Mucosa of descending colon (tissue), 3 donors: ENCODE results near the gene RASGRP3. TPM values are rescaled to one million over a fixed set of nuclear protein-coding genes. Genes with fewer than 3 reads are reported as not detected.

Source experiments
- ATAC-seq: fragments of 200-7000 bp; cut with Tn5 transposase; one replicate; pipeline ENCODE4 v1.9.1; 2020; ENCODE audit warnings: mild to moderate bottlenecking, moderate library complexity
- DNase-seq, 3 donors: peaks; one replicate each; pipeline ENCODE4 v3.0.0-alpha.2; 2020
- H3K36me3 ChIP-seq: fragments of 200-600 bp; one replicate; pipeline ENCODE4 v1.8.0; 2021; ENCODE audit warnings: low read depth, mild to moderate bottlenecking
- H3K4me1 ChIP-seq: fragments of 200-600 bp; one replicate; pipeline ENCODE4 v1.8.0; 2021; ENCODE audit warnings: low read depth, mild to moderate bottlenecking
- H3K4me3 ChIP-seq: fragments of 200-600 bp; one replicate; pipeline ENCODE4 v1.8.0; 2021; ENCODE audit warnings: mild to moderate bottlenecking
- H3K9me3 ChIP-seq: fragments of 200-600 bp; one replicate; pipeline ENCODE4 v1.8.0; 2021; ENCODE audit warnings: mild to moderate bottlenecking
- intact Hi-C, 2 donors: fragments of 100-400 bp; cut with DNase I in 1 of 2; cut with micrococcal nuclease in 1 of 2; formaldehyde crosslinking; loops; one replicate each; pipeline versions ENCODE4 v1.11.0 to v1.11.1; 2022; cut with DNase I, micrococcal nuclease
- total RNA-seq, 3 donors: library from RNA; stranded (reverse); fragmentation: NEBNext Ultra II Directional in 2 of 3; extraction: Animal tissue kit (Norgen Biotek cat#: 25700) in 2 of 3; gene quantifications; one replicate each; pipeline versions ENCODE4 v1.2.1 to v1.2.4, GENCODE V29; 2021 to 2023
- TF ChIP-seq, protein P1 (sequence below): fragments of 200-600 bp; IDR thresholded peaks from one replicate; pipeline ENCODE4 v1.8.0; 2022; ENCODE audit warnings: antibody characterized with exemption, mild to moderate bottlenecking
- donor health status: DM: no; HTN: no; CAD: no; lungs with moderate emphysema.
- donor health status: DM: no; HTN: no; CAD: no.
- donor health status: DM: no; HTN: yes; CAD: no.

The RASGRP3 gene
- total RNA-seq, 3 donors from 2014 or later: 3.8 to 6.1 (median 5.4) TPM

DNA sequence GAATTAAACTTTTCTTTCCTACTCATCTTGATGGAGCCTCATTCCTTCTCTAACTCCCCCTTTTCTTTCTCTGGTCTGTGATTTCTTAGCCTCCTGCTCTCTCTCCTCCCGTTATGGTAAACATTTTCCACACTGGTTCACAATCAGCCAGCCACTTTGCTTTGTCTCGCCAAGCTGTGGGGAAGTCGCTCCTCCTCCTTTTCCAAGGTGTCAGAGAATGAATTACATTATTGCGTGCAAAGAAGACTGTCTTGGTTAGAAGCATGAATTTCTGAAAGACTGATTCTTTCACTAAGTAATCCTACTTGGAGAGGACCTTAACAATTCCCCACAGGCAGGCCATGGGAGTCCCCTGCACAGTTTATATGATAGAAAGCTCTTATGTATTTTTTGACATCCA is 46.1 kb downstream of the RASGRP3 start:
- intact Hi-C loops: no loop called here
- H3K9me3 ChIP-seq: no peaks in the 10 kb centered on the region
- no peak for ATAC-seq
- TF ChIP-seq, protein P1, sequence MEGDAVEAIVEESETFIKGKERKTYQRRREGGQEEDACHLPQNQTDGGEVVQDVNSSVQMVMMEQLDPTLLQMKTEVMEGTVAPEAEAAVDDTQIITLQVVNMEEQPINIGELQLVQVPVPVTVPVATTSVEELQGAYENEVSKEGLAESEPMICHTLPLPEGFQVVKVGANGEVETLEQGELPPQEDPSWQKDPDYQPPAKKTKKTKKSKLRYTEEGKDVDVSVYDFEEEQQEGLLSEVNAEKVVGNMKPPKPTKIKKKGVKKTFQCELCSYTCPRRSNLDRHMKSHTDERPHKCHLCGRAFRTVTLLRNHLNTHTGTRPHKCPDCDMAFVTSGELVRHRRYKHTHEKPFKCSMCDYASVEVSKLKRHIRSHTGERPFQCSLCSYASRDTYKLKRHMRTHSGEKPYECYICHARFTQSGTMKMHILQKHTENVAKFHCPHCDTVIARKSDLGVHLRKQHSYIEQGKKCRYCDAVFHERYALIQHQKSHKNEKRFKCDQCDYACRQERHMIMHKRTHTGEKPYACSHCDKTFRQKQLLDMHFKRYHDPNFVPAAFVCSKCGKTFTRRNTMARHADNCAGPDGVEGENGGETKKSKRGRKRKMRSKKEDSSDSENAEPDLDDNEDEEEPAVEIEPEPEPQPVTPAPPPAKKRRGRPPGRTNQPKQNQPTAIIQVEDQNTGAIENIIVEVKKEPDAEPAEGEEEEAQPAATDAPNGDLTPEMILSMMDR: no peak
- no peaks in the 10 kb centered on the region for H3K4me1 ChIP-seq
- H3K4me3 ChIP-seq: no peak overlapping the region
- no peaks in the 10 kb centered on the region for H3K36me3 ChIP-seq
- no peak for DNase-seq

DNA sequence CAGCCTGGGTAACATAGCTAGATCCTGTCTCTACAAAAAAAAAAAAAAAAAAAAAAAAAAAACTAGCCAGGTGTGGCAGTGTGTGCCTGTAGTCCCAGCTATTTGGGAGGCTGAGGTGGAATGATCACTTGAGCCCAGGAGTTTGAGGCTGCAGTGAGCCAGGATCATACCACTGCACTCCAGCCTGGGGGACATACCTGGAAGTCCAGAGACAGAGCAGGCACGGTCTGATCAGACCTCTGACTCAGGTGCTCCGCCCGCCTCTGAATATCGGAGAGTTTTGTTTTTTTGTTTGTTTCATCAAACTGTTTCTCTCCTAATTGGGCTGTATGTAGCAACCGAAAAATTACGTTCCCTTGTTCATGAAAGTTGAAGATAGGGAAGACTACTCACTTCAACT is 49.2 kb downstream of the RASGRP3 start:
- TF ChIP-seq, protein P1: no peak
- DNase-seq (no peak), ATAC-seq (no peak)
- Histone ChIP-seq H3K4me3 (no peak overlapping the region), H3K36me3 (no peaks in the 10 kb centered on the region), H3K4me1 (no peaks in the 10 kb centered on the region), H3K9me3 (no peaks in the 10 kb centered on the region)
- intact Hi-C loops: no loop called here

DNA sequence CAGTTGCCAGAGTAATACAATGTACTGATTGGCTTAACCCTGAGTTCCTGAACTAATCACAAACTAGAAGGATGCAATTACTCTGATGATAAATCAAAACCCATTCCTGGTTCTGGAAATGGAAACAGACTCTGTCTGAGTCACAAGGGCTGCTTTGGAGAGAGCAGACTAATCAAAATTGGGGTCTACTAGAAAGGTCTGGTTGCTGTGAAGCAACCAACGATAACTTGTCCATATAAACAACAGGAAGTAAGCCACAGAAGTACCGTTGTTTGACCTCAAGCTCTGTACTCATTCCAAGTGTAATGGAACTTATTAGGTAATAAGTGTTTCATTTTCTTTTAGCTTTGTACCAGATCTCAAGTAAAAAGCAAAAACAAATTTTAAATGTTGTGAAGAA is 49.7 kb downstream of the RASGRP3 start:
- H3K36me3 ChIP-seq: no peaks in the 10 kb centered on the region
- H3K4me1 ChIP-seq: no peaks in the 10 kb centered on the region
- H3K4me3 ChIP-seq: no peak overlapping the region
- H3K9me3 ChIP-seq: no peaks in the 10 kb centered on the region
- ATAC-seq (peak; percentile 11), DNase-seq (no peak)
- TF ChIP-seq, protein P1: no peak
- intact Hi-C loops: no loop called here

DNA sequence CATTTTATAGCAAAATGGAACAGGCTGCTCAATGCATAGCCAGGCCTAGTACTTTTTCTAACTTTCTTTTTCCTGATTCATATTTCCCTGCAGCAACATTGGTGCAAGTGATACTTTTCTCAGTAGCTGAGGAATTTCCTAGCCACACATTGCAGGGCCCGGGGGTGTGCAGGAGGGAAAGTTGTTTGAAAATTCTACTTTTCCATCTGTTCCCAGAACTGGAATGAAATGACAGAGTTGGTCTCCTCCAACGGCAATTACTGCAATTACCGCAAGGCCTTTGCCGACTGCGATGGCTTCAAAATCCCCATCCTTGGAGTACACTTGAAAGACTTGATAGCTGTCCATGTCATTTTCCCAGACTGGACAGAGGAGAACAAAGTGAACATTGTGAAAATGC is 50.5 kb downstream of the RASGRP3 start:
- ATAC-seq (no peak), DNase-seq (no peak)
- no peaks in the 10 kb centered on the region for H3K9me3 ChIP-seq
- H3K4me3 ChIP-seq: no peak overlapping the region
- TF ChIP-seq, protein P1: no peak
- no peaks in the 10 kb centered on the region for H3K4me1 ChIP-seq
- intact Hi-C loops: no loop called here
- no peaks in the 10 kb centered on the region for H3K36me3 ChIP-seq

DNA sequence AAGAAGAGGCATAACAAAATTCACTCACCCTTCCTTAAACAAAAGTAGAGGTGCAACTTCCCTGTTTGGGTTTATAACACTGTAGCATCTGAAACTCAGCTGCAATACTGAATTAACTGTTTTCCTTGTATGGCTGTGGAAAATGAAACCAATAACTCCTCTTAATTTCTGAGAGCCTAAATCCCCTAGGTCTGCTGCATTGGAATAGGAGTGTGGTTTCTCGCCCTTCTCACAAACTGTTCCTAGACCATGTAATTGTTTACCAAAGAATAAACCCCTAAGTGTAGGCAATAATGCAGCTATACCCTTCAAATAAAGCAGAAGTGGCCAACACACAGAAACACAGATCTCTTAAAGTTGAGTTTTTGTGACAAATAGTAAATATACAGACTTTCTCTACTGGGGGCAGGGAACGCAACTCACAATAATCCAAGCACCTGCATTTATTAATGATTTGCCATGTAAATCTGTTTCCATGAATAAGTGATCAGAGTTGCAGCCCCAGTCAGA is 52.0 kb downstream of the RASGRP3 start:
- no peak for DNase-seq

More for the DNA sequence above, 52.0 kb downstream of the RASGRP3 start:
- Histone ChIP-seq H3K4me1 (no peaks in the 10 kb centered on the region), H3K9me3 (no peaks in the 10 kb centered on the region), H3K36me3 (no peaks in the 10 kb centered on the region), H3K4me3 (no peak overlapping the region)
- intact Hi-C loops: no loop called here
- TF ChIP-seq, protein P1: no peak
- ATAC-seq: no peak
